ENCODE measurements around the gene PLTP. TPM values are rescaled to one million over a fixed set of nuclear protein-coding genes. Genes with fewer than 3 reads are reported as not detected.

The PLTP gene
- total RNA-seq, 4 donors from 2014 or later: 109 to 342 (median 176) TPM

- Histone ChIP-seq H3K9me3 (no peaks in the 10 kb centered on the region), H3K36me3 (peaks cover 19 to 75% (median 47%) of the 10 kb centered on the region in 4 donors), H3K27ac (replicated peaks in 1 of 4) (no peak overlapping the region), H3K27me3 (no peaks in the 10 kb centered on the region), H3K4me3 (no peak overlapping the region), H3K4me1 (peaks cover 15 to 33% (median 20%) of the 10 kb centered on the region in 4 donors)
- DNase-seq (ENCODE audit: extremely low spot score): no peak
- intact Hi-C loops (cut with DNase I): no loop called here
- 92% methylated on average over 1 of the region's 1 CpG for WGBS
- TF ChIP-seq POLR2A (IDR thresholded peaks at IDR 0.05; ENCODE audit: low read depth) (no peak), POLR2AphosphoS5 (IDR thresholded peaks at IDR 0.05) (no peak), EP300 (IDR thresholded peaks at IDR 0.05) (no peak)
These were observed 61.0 kb downstream of the PLTP start for GRCh38 chr20:45850926-45851325.

GRCh38 chr20:45850238-45850637, 61.7 kb downstream of the PLTP start:
- WGBS: 77% methylated on average over 2 of the region's 2 CpGs
- no peaks in the 10 kb centered on the region for H3K27me3 ChIP-seq
- no peak overlapping the region for H3K27ac ChIP-seq (replicated peaks in 1 of 4)
- intact Hi-C loops (cut with DNase I): no loop called here
- TF ChIP-seq POLR2A (IDR thresholded peaks at IDR 0.05; ENCODE audit: low read depth): no peak
- no peak for TF ChIP-seq CTCF (IDR thresholded peaks at IDR 0.05)
- TF ChIP-seq EP300 (IDR thresholded peaks at IDR 0.05): no peak
- TF ChIP-seq POLR2AphosphoS5 (IDR thresholded peaks at IDR 0.05): no peak
- DNase-seq (ENCODE audit: extremely low spot score): no peak
- no peak overlapping the region for H3K4me3 ChIP-seq
- H3K36me3 ChIP-seq: peaks cover 21 to 82% (median 54%) of the 10 kb centered on the region in 4 donors
- H3K9me3 ChIP-seq: no peaks in the 10 kb centered on the region
- peaks cover 8 to 33% (median 13%) of the 10 kb centered on the region in 4 donors for H3K4me1 ChIP-seq

- no peaks in the 10 kb centered on the region for H3K9me3 ChIP-seq
- H3K4me1 ChIP-seq: peaks cover 0 to 26% (median 2%) of the 10 kb centered on the region in 4 donors
- DNase-seq (ENCODE audit: extremely low spot score): no peak
- TF ChIP-seq CTCF (IDR thresholded peaks at IDR 0.05) (no peak), POLR2AphosphoS5 (IDR thresholded peaks at IDR 0.05) (no peak)
- WGBS: 75% methylated on average over 8 of the region's 8 CpGs
- no peak overlapping the region for H3K4me3 ChIP-seq
- intact Hi-C loops (cut with DNase I): no loop called here
- no peaks in the 10 kb centered on the region for H3K27me3 ChIP-seq
- H3K36me3 ChIP-seq: peaks cover 24 to 83% (median 63%) of the 10 kb centered on the region in 4 donors
- peak overlapping the region in 1 of 4 donors; percentile 10 for H3K27ac ChIP-seq (replicated peaks in 1 of 4)
These were observed 62.9 kb downstream of the PLTP start for GRCh38 chr20:45848969-45849582.

Other genes with a start within 250 kb of the PLTP start
- not detected for gene WFDC11, start 241.9 kb downstream of the PLTP start, total RNA-seq
- not detected for gene WFDC13, start 210.1 kb downstream of the PLTP start, total RNA-seq
- under 1 TPM in 1 of 4 donors, not detected in 3; 0.69 TPM for gene WFDC10B, start 207.1 kb downstream of the PLTP start, total RNA-seq
- not detected for gene SPINT4, start 189.8 kb downstream of the PLTP start, total RNA-seq
- 1 to 10 TPM in 2 of 4 donors, under 1 TPM in 1, not detected in 1; 0.80 to 3.3 (median 3.2) TPM for gene WFDC3, start 120.3 kb downstream of the PLTP start, total RNA-seq
- 10 to 100 TPM; 28.2 to 35.9 (median 30.6) TPM for gene DNTTIP1, start 120.2 kb downstream of the PLTP start, total RNA-seq
- gene UBE2C, start 99.5 kb downstream of the PLTP start, total RNA-seq: 1 to 10 TPM in 1 of 4 donors, under 1 TPM in 2, not detected in 1; 0.83 to 2.7 (median 0.91) TPM
- gene TNNC2, start 84.8 kb downstream of the PLTP start, total RNA-seq: 1 to 10 TPM in 3 of 4 donors, under 1 TPM in 1; 0.46 to 3.1 (median 1.8) TPM
- gene SNX21, start 78.4 kb downstream of the PLTP start, total RNA-seq: 10 to 100 TPM; 54.0 to 78.5 (median 63.5) TPM
- gene ACOT8, start 54.8 kb downstream of the PLTP start, total RNA-seq: 10 to 100 TPM; 30.0 to 41.9 (median 33.7) TPM
- gene ZSWIM3, start 54.5 kb downstream of the PLTP start, total RNA-seq: 1 to 10 TPM; 2.1 to 5.4 (median 4.0) TPM
- 10 to 100 TPM in 2 of 4 donors, 1 to 10 TPM in 2; 7.1 to 13.5 (median 9.2) TPM for gene ZSWIM1, start 30.9 kb downstream of the PLTP start, total RNA-seq
- gene SPATA25, start 24.5 kb downstream of the PLTP start, total RNA-seq: 1 to 10 TPM; 1.7 to 4.6 (median 3.0) TPM
- 10 to 100 TPM; 10.8 to 16.1 (median 13.0) TPM for gene NEURL2, start 20.9 kb downstream of the PLTP start, total RNA-seq
- 10 to 100 TPM; 44.8 to 70.2 (median 48.3) TPM for gene CTSA, start 20.8 kb downstream of the PLTP start, total RNA-seq
- gene PCIF1, start 22.5 kb upstream of the PLTP start, total RNA-seq: 10 to 100 TPM; 35.3 to 51.2 (median 37.2) TPM
- 10 to 100 TPM; 12.9 to 19.0 (median 15.3) TPM for gene ZNF335, start 60.0 kb upstream of the PLTP start, total RNA-seq
- 1 to 10 TPM in 1 of 4 donors, under 1 TPM in 3; 0.11 to 6.5 (median 0.63) TPM for gene MMP9, start 96.8 kb upstream of the PLTP start, total RNA-seq
- gene SLC12A5, start 117.1 kb upstream of the PLTP start, total RNA-seq: 1 to 10 TPM in 1 of 4 donors, under 1 TPM in 1, not detected in 2; 0.99 to 1.2 TPM
- gene NCOA5, start 177.8 kb upstream of the PLTP start, total RNA-seq: 10 to 100 TPM; 17.4 to 36.8 (median 29.9) TPM
- gene CD40, start 206.2 kb upstream of the PLTP start, total RNA-seq: 10 to 100 TPM in 3 of 4 donors, 1 to 10 TPM in 1; 10.0 to 21.6 (median 16.9) TPM